ENCODE measurements around the gene NUBP1. TPM values are rescaled to one million over a fixed set of nuclear protein-coding genes. Genes with fewer than 3 reads are reported as not detected.

Gene NUBP1
- total RNA-seq, 1 donor from 2014 or later: 32.9 TPM

GRCh38 chr16:10708969-10709368 lies 34.7 kb upstream of the NUBP1 start:
- DNase-seq (ENCODE audit: low read depth, low spot score): no peak
- Mint-ChIP-seq H3K27me3 (ENCODE audit: low read depth) (peaks cover 18% of the 10 kb centered on the region), H3K36me3 (ENCODE audit: low read depth) (no peaks in the 10 kb centered on the region), H3K4me1 (no peaks in the 10 kb centered on the region), H3K27ac (ENCODE audit: unreplicated experiment) (no peak overlapping the region), H3K4me3 (no peak overlapping the region), H3K9me3 (no peaks in the 10 kb centered on the region)
- TF ChIP-seq, protein P1, sequence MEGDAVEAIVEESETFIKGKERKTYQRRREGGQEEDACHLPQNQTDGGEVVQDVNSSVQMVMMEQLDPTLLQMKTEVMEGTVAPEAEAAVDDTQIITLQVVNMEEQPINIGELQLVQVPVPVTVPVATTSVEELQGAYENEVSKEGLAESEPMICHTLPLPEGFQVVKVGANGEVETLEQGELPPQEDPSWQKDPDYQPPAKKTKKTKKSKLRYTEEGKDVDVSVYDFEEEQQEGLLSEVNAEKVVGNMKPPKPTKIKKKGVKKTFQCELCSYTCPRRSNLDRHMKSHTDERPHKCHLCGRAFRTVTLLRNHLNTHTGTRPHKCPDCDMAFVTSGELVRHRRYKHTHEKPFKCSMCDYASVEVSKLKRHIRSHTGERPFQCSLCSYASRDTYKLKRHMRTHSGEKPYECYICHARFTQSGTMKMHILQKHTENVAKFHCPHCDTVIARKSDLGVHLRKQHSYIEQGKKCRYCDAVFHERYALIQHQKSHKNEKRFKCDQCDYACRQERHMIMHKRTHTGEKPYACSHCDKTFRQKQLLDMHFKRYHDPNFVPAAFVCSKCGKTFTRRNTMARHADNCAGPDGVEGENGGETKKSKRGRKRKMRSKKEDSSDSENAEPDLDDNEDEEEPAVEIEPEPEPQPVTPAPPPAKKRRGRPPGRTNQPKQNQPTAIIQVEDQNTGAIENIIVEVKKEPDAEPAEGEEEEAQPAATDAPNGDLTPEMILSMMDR (conservative IDR thresholded peaks at IDR 0.05): no peak

- H3K4me3 Mint-ChIP-seq: no peak overlapping the region
- H3K27ac Mint-ChIP-seq (ENCODE audit: unreplicated experiment): no peak overlapping the region
- peaks cover 1% of the 10 kb centered on the region for H3K9me3 Mint-ChIP-seq
- H3K4me1 Mint-ChIP-seq: no peaks in the 10 kb centered on the region
- DNase-seq (ENCODE audit: low read depth, low spot score): no peak
- TF ChIP-seq, protein P1 (conservative IDR thresholded peaks at IDR 0.05): no peak
- H3K36me3 Mint-ChIP-seq (ENCODE audit: low read depth): peaks cover under 1% of the 10 kb centered on the region
- H3K27me3 Mint-ChIP-seq (ENCODE audit: low read depth): no peaks in the 10 kb centered on the region
Observed at GRCh38 chr16:10728003-10728887, 15.4 kb upstream of the NUBP1 start.

- Mint-ChIP-seq H3K27me3 (ENCODE audit: low read depth) (no peaks in the 10 kb centered on the region), H3K9me3 (peaks cover 3% of the 10 kb centered on the region), H3K36me3 (ENCODE audit: low read depth) (peaks cover 2% of the 10 kb centered on the region), H3K4me3 (no peak overlapping the region), H3K27ac (ENCODE audit: unreplicated experiment) (no peak overlapping the region), H3K4me1 (no peaks in the 10 kb centered on the region)
- no peak for DNase-seq (ENCODE audit: low read depth, low spot score)
- TF ChIP-seq, protein P1 (conservative IDR thresholded peaks at IDR 0.05): no peak
Observed at GRCh38 chr16:10729104-10730048, 14.3 kb upstream of the NUBP1 start.

- H3K4me1 Mint-ChIP-seq: peaks cover under 1% of the 10 kb centered on the region
- H3K4me3 Mint-ChIP-seq: no peak overlapping the region
- DNase-seq (ENCODE audit: low read depth, low spot score): no peak
- no peak overlapping the region for H3K27ac Mint-ChIP-seq (ENCODE audit: unreplicated experiment)
- H3K36me3 Mint-ChIP-seq (ENCODE audit: low read depth): peaks cover 2% of the 10 kb centered on the region
- H3K9me3 Mint-ChIP-seq: peaks cover 3% of the 10 kb centered on the region
- no peaks in the 10 kb centered on the region for H3K27me3 Mint-ChIP-seq (ENCODE audit: low read depth)
- TF ChIP-seq, protein P1 (conservative IDR thresholded peaks at IDR 0.05): no peak
Observed at GRCh38 chr16:10731790-10732189, 11.9 kb upstream of the NUBP1 start.

- Mint-ChIP-seq H3K36me3 (ENCODE audit: low read depth) (peaks cover 2% of the 10 kb centered on the region), H3K27ac (ENCODE audit: unreplicated experiment) (no peak overlapping the region), H3K4me3 (peak overlapping the region; percentile 3), H3K9me3 (peaks cover 3% of the 10 kb centered on the region), H3K4me1 (peaks cover 15% of the 10 kb centered on the region), H3K27me3 (ENCODE audit: low read depth) (no peaks in the 10 kb centered on the region)
- DNase-seq (ENCODE audit: low read depth, low spot score): peak; percentile 62
- TF ChIP-seq, protein P1 (conservative IDR thresholded peaks at IDR 0.05): peak; percentile 97
Observed at GRCh38 chr16:10737068-10737625, 6.5 kb upstream of the NUBP1 start.

Data from neural crest cell (in vitro differentiated cells).